NB4 (cell line): ENCODE results near the gene MIOX.

Experiments
- MYC ChIP-seq: IDR thresholded peaks from 2 replicates; pipeline ENCODE4 v1.6.1; 2011; ENCODE audit warnings: low read depth, low read length
- POLR2A ChIP-seq: IDR thresholded peaks from 2 replicates; pipeline ENCODE4 v1.6.1; 2011; ENCODE audit warnings: mild to moderate bottlenecking; ENCODE audit not compliant: insufficient read length; ENCODE audit errors: extremely low read depth
- TF ChIP-seq, protein P1 (sequence below): IDR thresholded peaks from one replicate; pipeline ENCODE4 v1.5.1; 2012; ENCODE audit warnings: low read depth, low read length

DNA sequence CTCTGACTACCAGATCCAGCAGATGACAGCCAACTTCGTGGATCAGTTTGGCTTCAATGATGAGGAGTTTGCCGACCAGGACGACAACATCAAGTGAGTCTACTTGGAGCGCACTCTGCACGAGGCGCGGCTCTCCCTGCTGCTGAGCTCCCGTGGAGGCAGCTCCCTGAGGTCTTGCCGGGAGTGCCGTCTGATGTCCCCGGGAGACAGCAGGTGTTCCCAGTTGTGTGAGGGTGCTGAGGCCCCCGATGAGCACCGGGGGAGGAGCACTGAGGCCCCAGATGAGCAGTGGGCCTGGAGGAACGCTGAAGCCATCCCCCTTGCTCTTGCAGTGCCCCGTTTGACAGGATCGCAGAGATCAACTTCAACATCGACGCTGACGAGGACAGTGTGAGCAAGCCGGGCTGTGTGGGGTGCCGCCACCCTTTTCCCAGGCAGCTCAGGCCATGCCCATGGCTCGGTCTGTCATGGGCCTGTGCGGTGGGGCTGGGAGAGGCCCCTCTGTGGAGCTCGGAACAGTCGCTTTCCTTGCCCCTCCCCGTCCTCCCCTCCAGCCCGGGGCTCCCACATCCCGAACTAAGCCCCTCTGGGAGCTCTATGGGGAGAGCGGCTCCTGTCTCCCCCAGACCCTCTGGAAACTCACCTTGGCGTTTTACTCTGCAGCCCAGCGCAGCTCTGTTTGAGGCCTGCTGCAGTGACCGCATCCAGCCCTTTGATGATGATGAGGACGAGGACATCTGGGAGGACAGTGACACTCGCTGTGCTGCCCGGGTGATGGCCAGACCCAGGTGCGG lies 49.0 kb upstream of the MIOX start:
- TF ChIP-seq POLR2A: no peak
- TF ChIP-seq, protein P1, sequence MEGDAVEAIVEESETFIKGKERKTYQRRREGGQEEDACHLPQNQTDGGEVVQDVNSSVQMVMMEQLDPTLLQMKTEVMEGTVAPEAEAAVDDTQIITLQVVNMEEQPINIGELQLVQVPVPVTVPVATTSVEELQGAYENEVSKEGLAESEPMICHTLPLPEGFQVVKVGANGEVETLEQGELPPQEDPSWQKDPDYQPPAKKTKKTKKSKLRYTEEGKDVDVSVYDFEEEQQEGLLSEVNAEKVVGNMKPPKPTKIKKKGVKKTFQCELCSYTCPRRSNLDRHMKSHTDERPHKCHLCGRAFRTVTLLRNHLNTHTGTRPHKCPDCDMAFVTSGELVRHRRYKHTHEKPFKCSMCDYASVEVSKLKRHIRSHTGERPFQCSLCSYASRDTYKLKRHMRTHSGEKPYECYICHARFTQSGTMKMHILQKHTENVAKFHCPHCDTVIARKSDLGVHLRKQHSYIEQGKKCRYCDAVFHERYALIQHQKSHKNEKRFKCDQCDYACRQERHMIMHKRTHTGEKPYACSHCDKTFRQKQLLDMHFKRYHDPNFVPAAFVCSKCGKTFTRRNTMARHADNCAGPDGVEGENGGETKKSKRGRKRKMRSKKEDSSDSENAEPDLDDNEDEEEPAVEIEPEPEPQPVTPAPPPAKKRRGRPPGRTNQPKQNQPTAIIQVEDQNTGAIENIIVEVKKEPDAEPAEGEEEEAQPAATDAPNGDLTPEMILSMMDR: no peak
- no peak for TF ChIP-seq MYC
